IMR-90 (cell line): ENCODE data around the gene MRC1. TPM values are rescaled to one million over a fixed set of nuclear protein-coding genes. Genes with fewer than 3 reads are reported as not detected.

ENCODE experiments used
- ATAC-seq: fragments of 200-7000 bp; cut with Tn5 transposase; 2 replicates; pipeline ENCODE4 v1.9.1; 2020; ENCODE audit warnings: low read depth, mild to moderate bottlenecking, moderate library complexity
- BruUV-seq: library from RNA; stranded (reverse); fragments of 400-500 nt; replicated peaks from 2 replicates; lab custom pipeline; 2021; lab: Mats Ljungman, UMichigan
- CTCF ChIA-PET: fragments of 300-600 bp; formaldehyde crosslinking; extraction: SDS; loops from one replicate; lab custom pipeline; 2021; ENCODE audit warnings: antibody characterized with exemption; lab: Yijun Ruan, JAX
- POLR2A ChIA-PET: fragments of 300-600 bp; sonication (Branson Sonifier 250); formaldehyde crosslinking; loops from one replicate; lab custom pipeline; 2022; ENCODE audit warnings: antibody characterized with exemption; ENCODE audit not compliant: unreplicated experiment; lab: Charles Lee
- DNase-seq: peaks from one replicate; pipeline ENCODE4 v3.0.0; 2013
- H2AFZ ChIP-seq: replicated peaks from 2 replicates; pipeline ENCODE3; 2013; ENCODE audit warnings: low read length, mild to moderate bottlenecking; ENCODE audit not compliant: poor library complexity
- H2AK5ac ChIP-seq: 2 replicates; pipeline ENCODE4 v1.6.1; 2013; ENCODE audit warnings: low read depth, low read length, inconsistent platforms
- H2AK9ac ChIP-seq: replicated peaks from 2 replicates; pipeline ENCODE3; 2013; ENCODE audit warnings: mild to moderate bottlenecking, low read depth, low read length, moderate library complexity; ENCODE audit not compliant: poor library complexity
- H2BK120ac ChIP-seq: 2 replicates; pipeline ENCODE4 v1.6.1; 2013; ENCODE audit warnings: low read depth, low read length, inconsistent platforms
- H2BK15ac ChIP-seq: 3 replicates; pipeline ENCODE4 v1.6.1; 2013; ENCODE audit warnings: low read depth, low read length, inconsistent platforms
- H2BK20ac ChIP-seq: 2 replicates; pipeline ENCODE4 v1.6.1; 2013; ENCODE audit warnings: low read depth, mild to moderate bottlenecking, inconsistent platforms, low read length, moderate library complexity
- H2BK5ac ChIP-seq: 2 replicates; pipeline ENCODE4 v1.6.1; 2013; ENCODE audit warnings: mild to moderate bottlenecking, low read depth, low read length, inconsistent platforms; ENCODE audit not compliant: poor library complexity, severe bottlenecking
- H3K14ac ChIP-seq: replicated peaks from 2 replicates; pipeline ENCODE4 v1.6.1; 2013; ENCODE audit warnings: low read depth, low read length, inconsistent platforms
- H3K18ac ChIP-seq: 2 replicates; pipeline ENCODE4 v1.6.1; 2013; ENCODE audit warnings: low read depth, low read length, control low read depth
- H3K23ac ChIP-seq: 2 replicates; pipeline ENCODE4 v1.6.1; 2013; ENCODE audit warnings: low read depth, low read length, inconsistent platforms
- H3K27ac ChIP-seq: 2 replicates; pipeline ENCODE4 v1.5.1; 2013; ENCODE audit warnings: mild to moderate bottlenecking, control low read depth, low read length; ENCODE audit not compliant: insufficient read depth
- H3K27me3 ChIP-seq: 2 replicates; pipeline ENCODE4 v1.6.1; 2013; ENCODE audit warnings: low read length; ENCODE audit not compliant: control insufficient read depth, insufficient read depth
- H3K36me3 ChIP-seq: 2 replicates; pipeline ENCODE4 v1.6.1; 2013; ENCODE audit warnings: low read length, mixed read lengths; ENCODE audit not compliant: control insufficient read depth, insufficient read depth
- H3K4ac ChIP-seq: 2 replicates; pipeline ENCODE4 v1.6.1; 2013; ENCODE audit warnings: low read depth, low read length, inconsistent platforms
- H3K4me1 ChIP-seq: 2 replicates; pipeline ENCODE4 v1.6.1; 2013; ENCODE audit warnings: low read length, mixed read lengths; ENCODE audit not compliant: control insufficient read depth, insufficient read depth
- H3K4me2 ChIP-seq: 2 replicates; pipeline ENCODE4 v1.6.1; 2013; ENCODE audit warnings: low read depth, mild to moderate bottlenecking, control low read depth, low read length, moderate library complexity
- H3K4me3 ChIP-seq: 2 replicates; pipeline ENCODE4 v1.5.1; 2013; ENCODE audit warnings: low read depth, mild to moderate bottlenecking, control low read depth, low read length, moderate library complexity; ENCODE audit not compliant: insufficient read depth
- H3K56ac ChIP-seq: 2 replicates; pipeline ENCODE4 v1.6.1; 2013; ENCODE audit warnings: low read length, inconsistent platforms; ENCODE audit not compliant: insufficient read depth; ENCODE audit errors: extremely low read depth
- H3K79me1 ChIP-seq, 2 experiments: 2 replicates each; pipeline ENCODE4 v1.6.1; 2013; ENCODE audit warnings: low read length in 2 of 2, inconsistent platforms in 1 of 2, low read depth in 1 of 2
- H3K9ac ChIP-seq: 2 replicates; pipeline ENCODE4 v1.6.1; 2013; ENCODE audit warnings: low read depth, low read length, control low read depth
- H3K9me1 ChIP-seq: 2 replicates; pipeline ENCODE4 v1.6.1; 2013; ENCODE audit warnings: low read length, inconsistent platforms; ENCODE audit not compliant: insufficient read depth
- H3K9me3 ChIP-seq: 2 replicates; pipeline ENCODE4 v1.6.1; 2013; ENCODE audit warnings: low read length; ENCODE audit not compliant: control insufficient read depth, insufficient read depth
- H4K20me1 ChIP-seq: 2 replicates; pipeline ENCODE4 v1.6.1; 2013; ENCODE audit warnings: low read length, inconsistent platforms; ENCODE audit not compliant: insufficient read depth
- H4K5ac ChIP-seq: 2 replicates; pipeline ENCODE4 v1.6.1; 2013; ENCODE audit warnings: mild to moderate bottlenecking, low read depth, low read length, control low read depth
- H4K8ac ChIP-seq, 2 experiments: 2 replicates each; pipeline ENCODE4 v1.6.1; 2013; ENCODE audit warnings: low read depth in 2 of 2, low read length in 2 of 2, control low read depth in 1 of 2, inconsistent platforms in 1 of 2
- H4K91ac ChIP-seq: 2 replicates; pipeline ENCODE4 v1.6.1; 2013; ENCODE audit warnings: low read depth, low read length, inconsistent platforms; ENCODE audit not compliant: insufficient read depth
- BHLHE40 ChIP-seq: fragments of 150-350 bp; IDR thresholded peaks from 2 replicates; pipeline ENCODE4 v1.6.1; 2016; ENCODE audit warnings: mild to moderate bottlenecking, low read depth, low read length
- CEBPB ChIP-seq: IDR thresholded peaks from 2 replicates; pipeline ENCODE4 v1.6.1; 2012; ENCODE audit warnings: low read depth, low read length, improper control_type of control experiment
- CHD1 ChIP-seq: IDR thresholded peaks from 2 replicates; pipeline ENCODE4 v1.6.1; 2012; ENCODE audit warnings: low read depth, low read length, improper control_type of control experiment
- FOS ChIP-seq: fragments of 150-350 bp; IDR thresholded peaks from 2 replicates; pipeline ENCODE4 v1.6.1; 2016; ENCODE audit warnings: low read depth, low read length
- MAFK ChIP-seq: IDR thresholded peaks from 2 replicates; pipeline ENCODE4 v1.6.1; 2012; ENCODE audit warnings: low read depth, low read length, improper control_type of control experiment
- MAZ ChIP-seq: IDR thresholded peaks from 2 replicates; pipeline ENCODE4 v1.6.1; 2012; ENCODE audit warnings: low read depth, mild to moderate bottlenecking, low read length, improper control_type of control experiment, moderate library complexity, borderline replicate concordance
- NFE2L2 ChIP-seq: fragments of 150-350 bp; IDR thresholded peaks from 2 replicates; pipeline ENCODE4 v1.6.1; 2016; ENCODE audit warnings: low read depth, mild to moderate bottlenecking, low read length
- POLR2A ChIP-seq: IDR thresholded peaks from 2 replicates; pipeline ENCODE4 v1.6.1; 2012; ENCODE audit warnings: mild to moderate bottlenecking, low read depth, low read length
- RAD21 ChIP-seq: IDR thresholded peaks from 2 replicates; pipeline ENCODE4 v1.6.1; 2012; ENCODE audit warnings: low read length, improper control_type of control experiment
- RCOR1 ChIP-seq: IDR thresholded peaks from 2 replicates; pipeline ENCODE4 v1.6.1; 2012; ENCODE audit warnings: mild to moderate bottlenecking, low read length, improper control_type of control experiment; ENCODE audit not compliant: insufficient replicate concordance
- RFX5 ChIP-seq: IDR thresholded peaks from 2 replicates; pipeline ENCODE4 v1.8.0; 2012; ENCODE audit warnings: low read depth, mild to moderate bottlenecking, low read length, moderate library complexity
- SMC3 ChIP-seq: fragments of 150-350 bp; IDR thresholded peaks from 2 replicates; pipeline ENCODE4 v1.6.1; 2016; ENCODE audit warnings: low read depth, mild to moderate bottlenecking, antibody characterized with exemption, low read length, moderate library complexity
- WGBS, 2 experiments: methylation state at CpG; one replicate each; pipeline versions ENCODE4 v1.1.5 to v1.1.7; 2013; ENCODE audit warnings: missing lambda C conversion rate in 2 of 2; ENCODE audit not compliant: insufficient read length in 1 of 2; ENCODE audit errors: extremely low coverage in 2 of 2; 5-methylcytosine and 5-hydroxymethylcytosine counted together
- dilution Hi-C: fragments of 300-500 bp; cut with HindIII; formaldehyde crosslinking; loops from one replicate; pipeline ENCODE4 v1.14.3; 2018; ENCODE audit warnings: low sequenced_read_pairs; ENCODE audit not compliant: unreplicated experiment
- in situ Hi-C: fragments of 300-500 bp; cut with MboI; formaldehyde crosslinking; loops from 3 replicates; pipeline ENCODE4 v1.14.3; 2019; ENCODE audit warnings: low sequenced_read_pairs, inconsistent platforms, mixed read lengths
- intact Hi-C: fragments of 100-400 bp; cut with micrococcal nuclease; formaldehyde crosslinking; loops from 2 replicates; pipeline ENCODE4 v1.10.0; 2022
- polyA plus RNA-seq, 3 experiments: library from polyadenylated mRNA; depleted of rRNA; stranded (reverse); fragments of >200 nt; gene quantifications; 2 replicates each; pipeline ENCODE4 v1.2.3, GENCODE V29; 2012; ENCODE audit warnings: low replicate concordance in 1 of 3
- total RNA-seq: library from RNA; depleted of rRNA; stranded (reverse); fragments of >200 nt; gene quantifications from 2 replicates; pipeline ENCODE4 v1.2.3, GENCODE V29; 2012
- TF ChIP-seq, protein P1 (sequence below): fragments of 150-350 bp; IDR thresholded peaks from 2 replicates; pipeline ENCODE4 v1.6.1; 2017; ENCODE audit warnings: mild to moderate bottlenecking, antibody characterized with exemption, low read length, low read depth
- TF ChIP-seq, protein P2 (sequence below): fragments of 150-350 bp; IDR thresholded peaks from 2 replicates; pipeline ENCODE4 v1.6.1; 2016; ENCODE audit warnings: low read depth, mild to moderate bottlenecking, low read length, moderate library complexity, borderline replicate concordance
- TF ChIP-seq, protein P3 (sequence below): conservative IDR thresholded peaks from 2 replicates; pipeline ENCODE4 v1.5.1; 2012; ENCODE audit warnings: mild to moderate bottlenecking, low read depth, low read length, improper control_type of control experiment

MRC1 gene
- total and polyA plus RNA-seq, 2 of the 4 experiments (the other 2 are of a cell fraction), result not detected

DNA sequence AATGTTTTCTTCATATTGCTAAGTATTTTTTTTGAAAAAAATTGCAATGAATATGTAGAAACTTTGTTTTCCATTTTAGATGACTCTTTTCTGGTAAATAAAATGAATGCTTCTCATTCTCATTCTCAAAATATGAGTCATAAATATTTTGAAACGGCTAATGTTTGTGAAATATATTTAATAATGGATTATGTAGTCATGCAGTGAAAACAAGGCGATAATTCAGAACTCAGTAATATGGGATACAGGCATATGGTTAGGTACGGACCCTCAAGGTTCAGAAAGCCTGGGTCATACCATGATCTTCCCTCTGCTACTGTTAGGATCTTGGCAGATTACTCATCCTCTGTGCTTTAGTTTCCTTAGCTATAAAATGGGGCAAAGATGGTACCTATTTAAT is 96.3 kb downstream of the MRC1 start:
- Histone ChIP-seq H3K36me3 (no peaks in the 10 kb centered on the region), H3K9me3 (no peaks in the 10 kb centered on the region), H3K23ac (no peak overlapping the region), H3K4me1 (no peaks in the 10 kb centered on the region), H3K27ac (no peak overlapping the region), H2BK120ac (no peak overlapping the region), H3K9ac (no peak overlapping the region), H3K14ac (no peak overlapping the region), H3K4me3 (no peak overlapping the region), H2BK5ac (no peak overlapping the region), H2AK9ac (no peak overlapping the region), H2AFZ (no peak overlapping the region), H3K4me2 (no peak overlapping the region), H2BK15ac (no peak overlapping the region), H2AK5ac (no peak overlapping the region), H2BK20ac (no peak overlapping the region), H3K9me1 (no peaks in the 10 kb centered on the region), H3K4ac (no peak overlapping the region), H4K91ac (no peak overlapping the region), H4K20me1 (no peaks in the 10 kb centered on the region), H4K5ac (no peak overlapping the region), H3K79me1 (no peaks in the 10 kb centered on the region), H3K27me3 (peaks cover 12% of the 10 kb centered on the region; the same call in 1 of the 2 replicates), H4K8ac (no peak overlapping the region), H3K56ac (no peak overlapping the region), H3K18ac (no peak overlapping the region)
- ChIA-PET POLR2A (no interaction called here), CTCF (no interaction called here)
- in situ Hi-C loops, result no loop called here
- WGBS, 2 experiments, result no CpG with 5 or more reads among the region's 3 CpGs
- intact Hi-C loops, result no loop called here
- ATAC-seq (no peak; the same call in 1 of the 2 replicates), DNase-seq (no peak)
- dilution Hi-C loops, result no loop called here
- BruUV-seq, result no TSS peak
- TF ChIP-seq BHLHE40 (no peak), MAFK (no peak), POLR2A (no peak), RCOR1 (no peak), NFE2L2 (no peak), SMC3 (no peak), RFX5 (no peak), CHD1 (no peak), MAZ (no peak), CEBPB (no peak), FOS (no peak), RAD21 (no peak)
- TF ChIP-seq, protein P1, sequence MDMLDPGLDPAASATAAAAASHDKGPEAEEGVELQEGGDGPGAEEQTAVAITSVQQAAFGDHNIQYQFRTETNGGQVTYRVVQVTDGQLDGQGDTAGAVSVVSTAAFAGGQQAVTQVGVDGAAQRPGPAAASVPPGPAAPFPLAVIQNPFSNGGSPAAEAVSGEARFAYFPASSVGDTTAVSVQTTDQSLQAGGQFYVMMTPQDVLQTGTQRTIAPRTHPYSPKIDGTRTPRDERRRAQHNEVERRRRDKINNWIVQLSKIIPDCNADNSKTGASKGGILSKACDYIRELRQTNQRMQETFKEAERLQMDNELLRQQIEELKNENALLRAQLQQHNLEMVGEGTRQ, result no peak
- TF ChIP-seq, protein P2, sequence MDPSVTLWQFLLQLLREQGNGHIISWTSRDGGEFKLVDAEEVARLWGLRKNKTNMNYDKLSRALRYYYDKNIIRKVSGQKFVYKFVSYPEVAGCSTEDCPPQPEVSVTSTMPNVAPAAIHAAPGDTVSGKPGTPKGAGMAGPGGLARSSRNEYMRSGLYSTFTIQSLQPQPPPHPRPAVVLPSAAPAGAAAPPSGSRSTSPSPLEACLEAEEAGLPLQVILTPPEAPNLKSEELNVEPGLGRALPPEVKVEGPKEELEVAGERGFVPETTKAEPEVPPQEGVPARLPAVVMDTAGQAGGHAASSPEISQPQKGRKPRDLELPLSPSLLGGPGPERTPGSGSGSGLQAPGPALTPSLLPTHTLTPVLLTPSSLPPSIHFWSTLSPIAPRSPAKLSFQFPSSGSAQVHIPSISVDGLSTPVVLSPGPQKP, result no peak
- TF ChIP-seq, protein P3, sequence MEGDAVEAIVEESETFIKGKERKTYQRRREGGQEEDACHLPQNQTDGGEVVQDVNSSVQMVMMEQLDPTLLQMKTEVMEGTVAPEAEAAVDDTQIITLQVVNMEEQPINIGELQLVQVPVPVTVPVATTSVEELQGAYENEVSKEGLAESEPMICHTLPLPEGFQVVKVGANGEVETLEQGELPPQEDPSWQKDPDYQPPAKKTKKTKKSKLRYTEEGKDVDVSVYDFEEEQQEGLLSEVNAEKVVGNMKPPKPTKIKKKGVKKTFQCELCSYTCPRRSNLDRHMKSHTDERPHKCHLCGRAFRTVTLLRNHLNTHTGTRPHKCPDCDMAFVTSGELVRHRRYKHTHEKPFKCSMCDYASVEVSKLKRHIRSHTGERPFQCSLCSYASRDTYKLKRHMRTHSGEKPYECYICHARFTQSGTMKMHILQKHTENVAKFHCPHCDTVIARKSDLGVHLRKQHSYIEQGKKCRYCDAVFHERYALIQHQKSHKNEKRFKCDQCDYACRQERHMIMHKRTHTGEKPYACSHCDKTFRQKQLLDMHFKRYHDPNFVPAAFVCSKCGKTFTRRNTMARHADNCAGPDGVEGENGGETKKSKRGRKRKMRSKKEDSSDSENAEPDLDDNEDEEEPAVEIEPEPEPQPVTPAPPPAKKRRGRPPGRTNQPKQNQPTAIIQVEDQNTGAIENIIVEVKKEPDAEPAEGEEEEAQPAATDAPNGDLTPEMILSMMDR, result no peak
